Activated CD8-positive, alpha-beta T cell treated with anti-CD3 and anti-CD28 coated beads, Interleukin-2, amount 10 ng/mL, durations not matched to agents 7 days and 5 days (primary cell): ENCODE data around the gene MICAL2. TPM values are rescaled to one million over a fixed set of nuclear protein-coding genes. Genes with fewer than 3 reads are reported as not detected.
A peak's percentile ranks its signal among the peaks of the same experiment; 100 is the strongest.

Source experiments
- ATAC-seq: fragments of 150-1000 bp; cut with Tn5 transposase; one replicate; pipeline ENCODE4 v1.10.0; 2021; ENCODE audit warnings: moderate library complexity
- CTCF ChIA-PET: fragments of 350-600 bp; sonication (Branson Sonifier 250); formaldehyde crosslinking; loops from one replicate; lab custom pipeline; 2021; ENCODE audit warnings: antibody characterized with exemption; lab: Charles Lee
- POLR2A ChIA-PET: fragments of 350-600 bp; sonication (Branson Sonifier 250); formaldehyde crosslinking; loops from one replicate; lab custom pipeline; 2021; ENCODE audit warnings: antibody characterized with exemption; lab: Charles Lee
- DNase-seq: peaks from one replicate; pipeline ENCODE4 v3.0.0-alpha.2; 2020
- H3K27ac Mint-ChIP-seq: one replicate; pipeline ENCODE4 v1.8.0; 2021; ENCODE audit warnings: mild to moderate bottlenecking, mixed read lengths
- H3K27me3 Mint-ChIP-seq: one replicate; pipeline ENCODE4 v1.8.0; 2021; ENCODE audit warnings: low read depth, mixed read lengths
- H3K36me3 Mint-ChIP-seq: one replicate; pipeline ENCODE4 v1.8.0; 2021; ENCODE audit warnings: low read depth, mixed read lengths
- H3K4me1 Mint-ChIP-seq: one replicate; pipeline ENCODE4 v1.8.0; 2021; ENCODE audit warnings: low read depth, mixed read lengths
- H3K4me3 Mint-ChIP-seq: one replicate; pipeline ENCODE4 v1.8.0; 2021; ENCODE audit warnings: mild to moderate bottlenecking, mixed read lengths
- H3K9me3 Mint-ChIP-seq: one replicate; pipeline ENCODE4 v1.8.0; 2022; ENCODE audit warnings: mixed read lengths; ENCODE audit not compliant: insufficient read depth
- total RNA-seq, 2 experiments: library from RNA; stranded (reverse); gene quantifications; one replicate each; pipeline ENCODE4 v1.2.3, GENCODE V29; 2021

Gene MICAL2
- total RNA-seq, 2 experiments from 2014 or later, result 34.9 to 37.5 TPM

GRCh38 chr11:12089041-12089440, 21.3 kb upstream of the MICAL2 start:
- ATAC-seq, result no peak
- no peak overlapping the region for H3K4me3 Mint-ChIP-seq
- ChIA-PET CTCF (interaction anchor here (1.0 to 8.0 kb wide), 8 partner anchors 9 to 154 kb away, joined by 3 to 96 read pairs (median 4); partner anchors contain the start of gene MICAL2), POLR2A (interaction anchor here (1.2 to 2.1 kb wide), 3 partner anchors 21 to 109 kb away, joined by 3 to 8 read pairs (median 4); partner anchors contain the start of gene MICAL2)
- H3K27me3 Mint-ChIP-seq, result peaks cover 2% of the 10 kb centered on the region
- peak overlapping the region; percentile 84 for H3K27ac Mint-ChIP-seq
- H3K36me3 Mint-ChIP-seq, result peaks cover 5% of the 10 kb centered on the region
- no peak for DNase-seq
- H3K9me3 Mint-ChIP-seq, result no peaks in the 10 kb centered on the region
- H3K4me1 Mint-ChIP-seq, result peaks cover 72% of the 10 kb centered on the region

GRCh38 chr11:12089473-12089872, 20.9 kb upstream of the MICAL2 start:
- Mint-ChIP-seq H3K4me3 (no peak overlapping the region), H3K27ac (peak overlapping the region; percentile 84), H3K4me1 (peaks cover 67% of the 10 kb centered on the region), H3K36me3 (peaks cover 5% of the 10 kb centered on the region), H3K27me3 (peaks cover 3% of the 10 kb centered on the region), H3K9me3 (no peaks in the 10 kb centered on the region)
- CTCF ChIA-PET, result interaction anchor here (1.0 to 8.0 kb wide), 9 partner anchors 9 to 154 kb away, joined by 3 to 96 read pairs (median 4); partner anchors contain the start of gene MICAL2
- ATAC-seq (no peak), DNase-seq (no peak)
- POLR2A ChIA-PET, result interaction anchor here (1.2 to 2.1 kb wide), 2 partner anchors 21 to 108 kb away, joined by 3 to 8 read pairs; partner anchors contain the start of gene MICAL2

GRCh38 chr11:12090061-12090591, 20.3 kb upstream of the MICAL2 start:
- H3K4me1 Mint-ChIP-seq, result peaks cover 65% of the 10 kb centered on the region
- ATAC-seq (peak; percentile 17), DNase-seq (peak; percentile 49)
- H3K9me3 Mint-ChIP-seq, result no peaks in the 10 kb centered on the region
- peaks cover 3% of the 10 kb centered on the region for H3K27me3 Mint-ChIP-seq
- H3K4me3 Mint-ChIP-seq, result peak overlapping the region; percentile 12
- H3K36me3 Mint-ChIP-seq, result peaks cover 4% of the 10 kb centered on the region
- CTCF ChIA-PET, result interaction anchor here (1.0 to 8.0 kb wide), 9 partner anchors 8 to 153 kb away, joined by 3 to 96 read pairs (median 4); partner anchors contain the start of gene MICAL2
- peak overlapping the region; percentile 88 for H3K27ac Mint-ChIP-seq
- POLR2A ChIA-PET, result interaction anchor here (1.2 to 2.1 kb wide), 2 partner anchors 20 to 108 kb away, joined by 3 to 8 read pairs; partner anchors contain the start of gene MICAL2

- DNase-seq, result no peak
- Mint-ChIP-seq H3K27ac (peak overlapping the region; percentile 27), H3K27me3 (peaks cover 3% of the 10 kb centered on the region), H3K4me1 (peaks cover 58% of the 10 kb centered on the region), H3K36me3 (peaks cover 4% of the 10 kb centered on the region), H3K4me3 (no peak overlapping the region), H3K9me3 (no peaks in the 10 kb centered on the region)
- CTCF ChIA-PET, result interaction anchor here (1.1 to 8.0 kb wide), 7 partner anchors 13 to 145 kb away, joined by 3 to 96 read pairs (median 4); partner anchors contain the start of gene MICAL2
- POLR2A ChIA-PET, result interaction anchor here (2.1 kb wide), 1 partner anchor 19 kb away, joined by 8 read pairs; the partner anchor contains the start of gene MICAL2
- no peak for ATAC-seq
Observed at GRCh38 chr11:12090761-12091258, 19.6 kb upstream of the MICAL2 start.

GRCh38 chr11:12091956-12092558, 18.3 kb upstream of the MICAL2 start:
- H3K27ac Mint-ChIP-seq, result peak overlapping the region; percentile 35
- ChIA-PET CTCF (interaction anchor here (1.3 to 8.0 kb wide), 5 partner anchors 12 to 189 kb away, joined by 4 to 96 read pairs (median 8); no protein-coding TSS in a partner anchor), POLR2A (interaction anchor here (1.3 kb wide), 1 partner anchor 18 kb away, joined by 6 read pairs; the partner anchor contains the start of gene MICAL2)
- peaks cover 3% of the 10 kb centered on the region for H3K27me3 Mint-ChIP-seq
- no peak for DNase-seq
- no peak overlapping the region for H3K4me3 Mint-ChIP-seq
- H3K4me1 Mint-ChIP-seq, result peaks cover 45% of the 10 kb centered on the region
- no peak for ATAC-seq
- no peaks in the 10 kb centered on the region for H3K9me3 Mint-ChIP-seq
- peaks cover 4% of the 10 kb centered on the region for H3K36me3 Mint-ChIP-seq

GRCh38 chr11:12092714-12093113, 17.7 kb upstream of the MICAL2 start:
- H3K4me3 Mint-ChIP-seq, result no peak overlapping the region
- no peaks in the 10 kb centered on the region for H3K9me3 Mint-ChIP-seq
- peaks cover 39% of the 10 kb centered on the region for H3K4me1 Mint-ChIP-seq
- CTCF ChIA-PET, result interaction anchor here (1.4 to 3.4 kb wide), 3 partner anchors 11 to 189 kb away, joined by 6 to 12 read pairs (median 8); no protein-coding TSS in a partner anchor
- POLR2A ChIA-PET, result interaction anchor here (1.3 kb wide), 1 partner anchor 17 kb away, joined by 6 read pairs; the partner anchor contains the start of gene MICAL2
- peaks cover 4% of the 10 kb centered on the region for H3K36me3 Mint-ChIP-seq
- DNase-seq (no peak), ATAC-seq (no peak)
- peaks cover 3% of the 10 kb centered on the region for H3K27me3 Mint-ChIP-seq
- H3K27ac Mint-ChIP-seq, result no peak overlapping the region

- Mint-ChIP-seq H3K4me1 (peaks cover 29% of the 10 kb centered on the region), H3K36me3 (peaks cover 1% of the 10 kb centered on the region), H3K27ac (no peak overlapping the region), H3K27me3 (peaks cover 8% of the 10 kb centered on the region), H3K4me3 (no peak overlapping the region), H3K9me3 (no peaks in the 10 kb centered on the region)
- CTCF ChIA-PET, result interaction anchor here (1.2 kb wide), 1 partner anchor 26 kb away, joined by 4 read pairs; no protein-coding TSS in a partner anchor
- no peak for DNase-seq
- POLR2A ChIA-PET, result no interaction called here
- ATAC-seq, result no peak
Observed at GRCh38 chr11:12094872-12095800, 15.3 kb upstream of the MICAL2 start.

- no peaks in the 10 kb centered on the region for H3K36me3 Mint-ChIP-seq
- H3K9me3 Mint-ChIP-seq, result no peaks in the 10 kb centered on the region
- H3K27ac Mint-ChIP-seq, result no peak overlapping the region
- peaks cover 14% of the 10 kb centered on the region for H3K4me1 Mint-ChIP-seq
- no peak for DNase-seq
- POLR2A ChIA-PET, result no interaction called here
- H3K27me3 Mint-ChIP-seq, result peaks cover 11% of the 10 kb centered on the region
- CTCF ChIA-PET, result no interaction called here
- no peak overlapping the region for H3K4me3 Mint-ChIP-seq
- ATAC-seq, result no peak
Observed at GRCh38 chr11:12097219-12097618, 13.2 kb upstream of the MICAL2 start.

- DNase-seq (no peak), ATAC-seq (no peak)
- CTCF ChIA-PET, result interaction anchor here (0.6 to 1.8 kb wide), 5 partner anchors 9 to 183 kb away, joined by 3 to 7 read pairs (median 4); no protein-coding TSS in a partner anchor
- no peak overlapping the region for H3K27ac Mint-ChIP-seq
- POLR2A ChIA-PET, result no interaction called here
- H3K27me3 Mint-ChIP-seq, result peaks cover 16% of the 10 kb centered on the region
- H3K4me3 Mint-ChIP-seq, result no peak overlapping the region
- H3K36me3 Mint-ChIP-seq, result no peaks in the 10 kb centered on the region
- no peaks in the 10 kb centered on the region for H3K9me3 Mint-ChIP-seq
- H3K4me1 Mint-ChIP-seq, result peaks cover 14% of the 10 kb centered on the region
Observed at GRCh38 chr11:12098601-12099000, 11.8 kb upstream of the MICAL2 start.

GRCh38 chr11:12099132-12099873, 11.1 kb upstream of the MICAL2 start:
- CTCF ChIA-PET, result interaction anchor here (0.6 to 1.8 kb wide), 5 partner anchors 10 to 182 kb away, joined by 3 to 7 read pairs (median 4); no protein-coding TSS in a partner anchor
- Mint-ChIP-seq H3K27ac (no peak overlapping the region), H3K4me1 (peaks cover 18% of the 10 kb centered on the region), H3K27me3 (peaks cover 17% of the 10 kb centered on the region), H3K36me3 (no peaks in the 10 kb centered on the region), H3K4me3 (no peak overlapping the region), H3K9me3 (no peaks in the 10 kb centered on the region)
- POLR2A ChIA-PET, result no interaction called here
- no peak for DNase-seq
- ATAC-seq, result no peak
